Dermis microvascular lymphatic vessel endothelial cell (primary cell): ENCODE measurements around the gene MRPL11. TPM values are rescaled to one million over a fixed set of nuclear protein-coding genes. Genes with fewer than 3 reads are reported as not detected.
"Not testable (repeated sequence)": the region's sequence is repeated elsewhere in the genome, so short reads cannot be mapped to it uniquely, and the experiment has no call there.

Experiments
- DNase-seq, 2 donors: peaks; one replicate each; pipeline versions ENCODE4 v3.0.0 to v3.0.0-alpha.2; 2010; ENCODE audit warnings: low read depth in 2 of 2
- total RNA-seq: library from RNA; depleted of rRNA; stranded (reverse); fragments of >200 nt; gene quantifications from 2 replicates; pipeline ENCODE4 v1.2.1, GENCODE V29; 2014

The MRPL11 gene
- total RNA-seq, 1 donor from 2014 or later = 37.5 TPM

GRCh38 chr11:66467034-66467659 is 28.5 kb upstream of the MRPL11 start:
- DNase-seq = no peak

GRCh38 chr11:66466225-66467033 is 27.8 kb upstream of the MRPL11 start, which contains the start of gene PELI3:
TSS of gene PELI3 (plus strand) at chr11:66466905. CDS start at chr11:66468129, 1,224 bp downstream.
- peak; percentile 80 to 93 for DNase-seq

- no peak for DNase-seq
Measured at GRCh38 chr11:66465373-66466224, 27.0 kb upstream of the MRPL11 start.

GRCh38 chr11:66464916-66465315 is 26.3 kb upstream of the MRPL11 start:
- no peak for DNase-seq

GRCh38 chr11:66464116-66464515 is 25.5 kb upstream of the MRPL11 start:
- DNase-seq = not testable (repeated sequence)

GRCh38 chr11:66462911-66463310 is 24.3 kb upstream of the MRPL11 start:
- no peak for DNase-seq

GRCh38 chr11:66462010-66462409 is 23.4 kb upstream of the MRPL11 start:
- no peak for DNase-seq

GRCh38 chr11:66459138-66459778 is 20.6 kb upstream of the MRPL11 start:
- DNase-seq = no peak

- DNase-seq = no peak
Measured at GRCh38 chr11:66457826-66458225, 19.2 kb upstream of the MRPL11 start.

- DNase-seq = no peak
Measured at GRCh38 chr11:66454828-66455227, 16.2 kb upstream of the MRPL11 start.

- DNase-seq = no peak
Measured at GRCh38 chr11:66454247-66454646, 15.6 kb upstream of the MRPL11 start.

- no peak for DNase-seq
Measured at GRCh38 chr11:66451663-66452062, 13.0 kb upstream of the MRPL11 start.

GRCh38 chr11:66450560-66450959 is 11.9 kb upstream of the MRPL11 start:
- no peak for DNase-seq

- DNase-seq = no peak
Measured at GRCh38 chr11:66448523-66448922, 9.9 kb upstream of the MRPL11 start.

- no peak for DNase-seq
Measured at GRCh38 chr11:66447012-66447411, 8.4 kb upstream of the MRPL11 start.

GRCh38 chr11:66443602-66444001 is 5.0 kb upstream of the MRPL11 start:
- no peak for DNase-seq

GRCh38 chr11:66440940-66441282 is 2.3 kb upstream of the MRPL11 start:
- DNase-seq = not testable (repeated sequence)

GRCh38 chr11:66440101-66440939 is 1.7 kb upstream of the MRPL11 start:
- DNase-seq = not testable (repeated sequence)

- no peak for DNase-seq
Measured at GRCh38 chr11:66437979-66438503, 607 bp downstream of the MRPL11 start.

GRCh38 chr11:66432597-66432996 is 6.1 kb downstream of the MRPL11 start:
- DNase-seq = no peak
